GM21423 (cell line): Measurements from ENCODE around the gene GPX2.

ENCODE experiments used
- ATAC-seq: cut with Tn5 transposase; IDR thresholded peaks from one replicate; pipeline ENCODE4 v1.9.1; 2021; ENCODE audit warnings: mild to moderate bottlenecking, moderate library complexity; ENCODE audit not compliant: unreplicated experiment

The GPX2 gene

DNA sequence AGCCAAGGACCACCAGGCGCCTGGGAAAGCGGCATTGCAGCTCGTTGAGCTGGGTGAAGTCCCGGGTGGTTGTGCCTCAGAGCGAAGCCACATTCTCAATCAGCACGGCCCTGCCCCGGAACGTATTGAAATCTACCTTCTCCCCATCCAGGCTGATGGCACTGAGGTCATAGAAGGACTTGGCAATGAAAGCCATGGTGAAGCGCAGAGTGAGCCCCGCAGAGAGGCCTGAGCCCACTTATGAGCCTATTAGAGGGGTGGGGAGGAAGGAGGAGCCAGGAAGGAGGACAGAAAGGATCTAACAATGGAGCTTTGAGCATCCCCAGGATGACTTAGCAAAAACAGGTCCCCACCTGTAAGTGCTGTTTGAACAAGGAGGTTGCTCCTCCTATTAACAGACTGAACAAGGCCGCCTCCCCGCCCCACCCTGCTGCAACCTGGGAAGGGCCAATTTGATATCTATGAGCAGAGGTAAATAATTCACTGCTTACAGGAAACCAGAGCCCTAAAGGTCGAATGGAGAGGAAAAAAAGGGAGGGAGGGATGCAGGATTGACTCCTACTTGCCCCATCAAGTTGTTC, at the start of gene GPX2:
TSS of gene GPX2 (minus strand) at position 215 of the 581 bp plus-strand sequence. CDS start at position 196, 19 bp downstream.
- ATAC-seq: no peak

DNA sequence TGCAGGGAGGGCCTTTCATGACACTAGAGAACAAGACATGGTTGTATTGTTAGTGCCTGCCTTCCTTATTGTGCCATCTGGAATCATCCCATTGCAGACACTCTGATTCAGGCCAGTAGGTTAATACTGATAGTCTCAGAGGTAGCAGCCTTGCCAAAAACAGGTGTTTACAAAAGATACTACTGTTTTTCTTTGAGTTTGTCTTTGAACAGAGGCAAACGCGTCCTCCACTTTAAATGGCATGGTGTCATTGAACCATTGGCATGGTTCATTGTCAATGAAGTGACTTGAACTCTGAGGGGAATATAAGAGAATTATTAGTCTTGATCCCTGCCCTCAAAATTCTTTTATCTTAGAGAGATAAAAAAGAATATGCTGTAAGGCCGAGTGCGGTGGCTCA, 48.4 kb upstream of the GPX2 start:
- no peak for ATAC-seq

DNA sequence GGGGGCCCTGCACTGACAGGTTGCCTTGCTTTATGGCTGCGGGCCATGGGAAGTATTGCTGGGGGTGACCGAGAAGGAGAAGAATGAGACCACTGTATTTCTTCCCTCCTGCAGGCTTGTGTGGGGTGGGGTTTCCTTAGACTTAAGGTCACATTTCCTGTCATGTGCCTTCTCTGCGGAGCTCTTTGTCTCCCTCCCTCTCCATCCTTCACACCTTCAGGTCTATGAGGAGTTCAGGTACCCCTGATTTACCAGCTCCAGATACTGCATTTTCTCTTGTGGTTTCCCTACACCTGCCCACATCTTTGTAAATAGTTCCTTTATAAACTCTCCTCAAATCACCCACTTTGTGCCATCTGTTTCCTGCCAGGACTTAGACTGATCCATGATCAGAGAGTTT, 47.8 kb upstream of the GPX2 start:
- no peak for ATAC-seq

DNA sequence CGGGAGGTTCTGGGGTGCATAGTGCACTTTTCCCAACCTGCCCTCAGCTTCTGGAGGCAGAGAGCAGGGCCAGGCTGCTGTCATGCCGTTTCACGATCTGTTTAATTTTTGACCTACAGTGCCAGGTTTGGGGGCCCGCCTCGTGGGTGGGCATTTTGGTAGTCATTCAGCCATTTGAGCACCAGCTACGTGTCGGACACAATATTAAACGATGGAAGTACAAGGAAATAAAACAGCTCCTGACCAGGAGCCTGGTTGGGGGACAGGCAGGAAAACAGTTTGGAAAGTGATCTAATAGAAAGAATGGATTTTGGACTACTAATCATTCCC, 44.9 kb upstream of the GPX2 start:
- no peak for ATAC-seq

DNA sequence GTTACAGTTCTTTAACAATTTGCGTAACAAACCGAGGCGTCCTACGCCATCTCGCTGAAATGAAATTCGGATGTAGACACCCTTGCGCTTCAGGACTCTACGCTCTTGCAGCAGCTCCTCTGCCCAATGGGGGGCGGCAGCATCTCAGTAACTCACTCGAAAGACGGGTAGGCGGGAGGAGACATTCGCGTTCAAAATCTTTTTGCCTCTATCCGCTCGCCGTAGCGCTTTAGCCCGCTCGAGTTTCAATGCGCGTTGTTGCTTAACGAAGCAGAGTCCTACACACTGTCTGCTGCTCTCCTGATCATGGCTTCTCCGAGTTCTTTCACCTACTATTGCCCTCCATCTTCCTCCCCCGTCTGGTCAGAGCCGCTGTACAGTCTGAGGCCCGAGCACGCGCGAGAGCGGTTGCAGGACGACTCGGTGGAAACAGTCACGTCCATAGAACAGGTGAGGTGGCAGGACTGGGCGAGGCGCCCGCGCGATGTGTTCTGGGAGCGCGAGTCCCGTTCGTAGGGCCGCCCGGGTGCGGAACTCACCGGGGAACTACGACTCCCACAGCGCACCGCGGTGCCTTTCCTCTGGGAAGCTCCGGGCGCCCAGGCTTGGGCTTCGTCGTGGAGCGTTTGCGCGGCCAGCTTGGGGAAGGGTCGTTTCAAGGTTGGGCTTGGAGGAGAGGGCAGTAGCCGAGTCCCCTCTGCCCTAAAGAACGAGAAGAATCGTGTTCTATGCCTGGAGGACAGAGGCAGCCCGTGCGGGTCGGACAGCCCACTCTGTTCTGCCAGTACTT, 44.3 kb upstream of the GPX2 start, which contains the start of gene FNTB:
TSS of gene FNTB (plus strand) at position 248 of the 790 bp plus-strand sequence. CDS start at position 307, 59 bp downstream.
- ATAC-seq: peak; percentile 91

DNA sequence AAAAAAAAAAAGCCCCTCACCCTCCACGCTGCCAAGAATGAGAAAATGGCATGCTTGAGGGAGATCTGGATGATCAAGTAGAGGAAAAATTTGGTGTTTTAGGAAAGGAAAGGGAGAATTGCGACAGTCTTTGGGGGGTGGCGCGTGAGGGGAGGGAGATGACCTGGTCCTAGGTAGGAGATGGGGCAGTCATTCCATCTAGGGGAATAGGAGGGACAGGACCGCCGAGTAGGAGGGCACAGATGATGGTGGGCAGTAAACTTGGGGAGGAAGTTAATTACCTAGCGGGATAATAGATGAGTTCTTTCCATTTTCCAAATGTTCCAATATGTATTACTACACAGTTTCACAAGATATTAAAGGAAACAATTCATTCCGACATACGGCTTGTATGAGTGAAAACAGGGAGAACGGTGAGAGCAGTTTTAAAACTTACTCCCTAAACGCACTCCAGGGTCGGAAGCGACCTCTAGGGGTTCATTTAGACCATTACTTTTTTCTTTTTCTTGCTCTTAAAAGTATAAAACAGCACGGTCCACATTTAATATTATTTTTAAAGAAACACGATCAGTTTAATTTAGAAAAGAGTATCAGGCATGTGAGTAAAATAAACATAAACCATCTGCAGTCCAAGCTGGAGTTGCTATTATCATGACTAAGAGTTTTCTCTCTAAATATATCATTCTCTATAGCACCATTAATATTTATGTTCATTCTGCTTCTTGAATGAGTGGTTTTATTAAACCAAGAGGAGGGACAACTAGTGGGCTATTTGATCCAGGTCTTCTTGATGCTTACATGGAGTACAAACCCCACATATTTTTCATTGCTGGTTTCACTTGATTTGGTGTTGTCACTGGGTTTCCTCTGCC, 41.1 kb upstream of the GPX2 start:
- no peak for ATAC-seq

- no peak for ATAC-seq
Observed at GRCh38 chr14:64979336-64980074, 37.0 kb upstream of the GPX2 start.

GRCh38 chr14:64974563-64974962, 32.0 kb upstream of the GPX2 start:
- ATAC-seq: no peak

DNA sequence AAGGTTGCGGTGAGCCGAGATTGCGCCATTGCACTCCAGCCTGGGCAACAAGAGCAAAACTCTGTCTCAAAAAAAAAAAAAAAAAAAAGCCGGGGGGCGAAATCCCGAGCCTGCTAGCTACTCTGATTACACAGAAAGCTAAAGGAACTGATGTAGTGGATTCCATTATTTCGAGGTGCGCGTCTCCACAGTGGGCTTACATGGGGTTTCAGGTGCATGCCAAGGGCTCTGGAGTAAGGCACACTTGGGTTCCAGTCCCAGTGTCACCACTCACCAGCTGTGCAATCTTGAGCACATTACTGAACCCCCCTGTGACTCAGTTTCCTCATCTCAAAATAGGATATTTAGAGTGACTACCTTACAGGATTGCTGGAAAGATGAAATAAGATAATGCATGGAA, 31.3 kb upstream of the GPX2 start:
- no peak for ATAC-seq

- no peak for ATAC-seq
Observed at GRCh38 chr14:64973026-64973442, 30.5 kb upstream of the GPX2 start.

DNA sequence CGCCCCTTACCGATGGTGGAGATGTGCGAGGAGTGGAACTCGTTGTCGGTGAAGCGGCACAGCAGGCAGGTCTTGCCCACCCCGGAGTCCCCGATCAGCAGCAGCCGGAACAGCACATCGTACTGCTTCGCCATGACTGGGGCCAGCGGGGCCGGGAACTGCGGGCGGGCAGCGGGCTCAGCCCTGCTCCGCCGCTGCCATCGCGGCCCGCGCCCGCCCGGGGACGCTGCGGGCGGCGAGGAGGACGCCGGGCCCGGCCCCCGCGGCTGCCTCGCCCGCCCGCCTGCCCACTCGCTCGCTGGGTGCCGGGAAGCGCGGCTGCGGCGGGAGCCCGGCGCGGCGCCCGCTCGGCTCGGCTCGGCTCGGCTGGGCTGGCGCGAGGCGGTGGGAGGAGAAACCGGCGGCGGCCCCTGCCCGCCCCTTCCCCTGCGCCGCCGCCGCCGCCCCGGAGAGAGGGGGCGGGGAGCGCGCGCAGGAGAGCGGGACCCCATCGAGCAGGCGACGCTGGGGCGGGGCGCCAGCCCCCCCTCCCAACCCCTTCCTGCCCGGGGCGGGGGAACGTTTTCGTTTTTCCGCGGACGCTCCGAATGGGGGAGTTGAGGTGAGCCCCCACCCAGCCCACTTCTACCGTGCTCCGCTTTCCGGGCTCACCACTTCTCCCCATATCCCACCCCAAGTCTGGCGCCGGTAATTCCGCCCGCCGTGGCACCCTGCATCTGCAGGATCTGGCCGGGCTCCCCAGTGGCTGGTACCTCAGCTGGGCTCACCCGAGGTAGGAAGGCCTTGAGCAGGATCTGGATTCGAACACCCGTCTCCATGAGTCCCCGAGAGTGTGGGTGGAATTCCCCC, 29.6 kb upstream of the GPX2 start, which contains the start of gene RAB15:
TSS of gene RAB15 (minus strand) at position 394 of the 849 bp plus-strand sequence. CDS start at position 134, 260 bp downstream.
- ATAC-seq: peak; percentile 47

GRCh38 chr14:64971491-64971942, 29.0 kb upstream of the GPX2 start:
- ATAC-seq: no peak

GRCh38 chr14:64970776-64971477, 28.4 kb upstream of the GPX2 start:
- ATAC-seq: no peak

GRCh38 chr14:64970041-64970440, 27.5 kb upstream of the GPX2 start:
- no peak for ATAC-seq

DNA sequence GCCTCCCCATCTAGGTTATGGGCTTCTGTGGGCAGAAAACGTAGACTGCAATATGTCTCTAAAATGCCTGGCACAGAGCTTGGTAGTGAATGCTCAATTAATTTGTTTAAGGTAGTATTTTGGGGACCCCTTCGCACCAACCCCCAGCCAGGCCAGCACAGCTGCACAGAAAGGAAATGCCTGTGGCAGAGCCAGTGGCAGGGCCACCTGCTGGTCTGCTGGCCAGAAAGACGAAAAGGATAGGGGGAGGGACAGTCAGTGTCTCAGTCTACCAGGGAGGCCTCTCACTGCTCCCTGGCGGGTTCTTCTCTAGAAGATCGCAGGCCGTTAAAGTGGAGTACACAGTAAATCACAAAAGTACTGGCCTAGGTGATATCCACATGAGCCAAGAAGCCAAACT, 26.1 kb upstream of the GPX2 start:
- ATAC-seq: no peak

DNA sequence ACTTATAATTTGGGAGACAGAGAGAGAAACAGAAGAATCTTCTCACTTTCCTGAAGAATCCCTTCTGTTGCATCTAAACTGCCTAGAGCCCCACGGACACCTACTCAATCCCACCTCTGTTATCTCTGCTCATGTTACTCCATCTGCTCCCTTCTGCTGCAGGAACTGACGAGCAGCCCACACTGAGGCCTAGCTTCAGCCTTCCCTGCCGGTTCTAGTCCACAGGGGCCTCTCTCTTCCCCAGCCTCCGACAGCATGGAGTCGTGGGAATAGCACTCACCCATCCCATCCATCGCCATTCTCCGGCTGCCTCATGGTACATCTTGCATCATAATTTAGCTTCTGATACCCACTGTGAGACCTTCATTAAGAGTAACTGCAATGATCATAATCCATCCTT, 25.6 kb upstream of the GPX2 start:
- ATAC-seq: no peak

- no peak for ATAC-seq
Observed at GRCh38 chr14:64966976-64967375, 24.4 kb upstream of the GPX2 start.

DNA sequence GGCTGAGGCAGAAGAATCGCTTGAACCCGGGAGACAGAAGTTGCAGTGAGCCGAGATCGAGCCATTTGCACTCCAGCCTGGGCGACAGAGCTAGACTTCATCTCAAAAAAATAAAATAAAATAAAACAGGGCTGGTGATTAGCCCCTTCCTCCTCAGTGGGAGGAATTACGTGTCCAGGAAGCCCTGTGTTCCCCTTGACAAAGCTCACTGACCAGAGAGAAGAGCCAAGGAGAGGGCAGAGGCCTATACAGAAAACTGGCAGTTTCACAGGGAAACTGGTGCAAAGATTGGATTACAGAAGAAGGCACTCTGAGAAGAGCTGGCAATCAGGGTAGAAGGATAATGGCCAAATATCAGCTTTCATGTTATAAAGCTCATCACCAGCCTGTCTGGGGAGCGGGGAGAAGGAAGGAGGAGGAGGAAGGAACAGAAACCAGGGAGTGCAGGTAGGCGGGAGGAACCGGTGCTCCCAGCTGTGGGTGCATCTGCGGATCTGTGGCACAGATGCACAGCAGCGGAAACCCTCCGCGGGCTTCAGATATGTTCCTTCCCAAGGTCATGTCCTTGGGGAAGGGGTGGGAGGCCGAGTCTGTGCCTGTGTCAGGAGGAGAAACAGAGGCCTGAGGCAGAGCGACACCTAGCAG, 22.9 kb upstream of the GPX2 start:
- ATAC-seq: no peak

DNA sequence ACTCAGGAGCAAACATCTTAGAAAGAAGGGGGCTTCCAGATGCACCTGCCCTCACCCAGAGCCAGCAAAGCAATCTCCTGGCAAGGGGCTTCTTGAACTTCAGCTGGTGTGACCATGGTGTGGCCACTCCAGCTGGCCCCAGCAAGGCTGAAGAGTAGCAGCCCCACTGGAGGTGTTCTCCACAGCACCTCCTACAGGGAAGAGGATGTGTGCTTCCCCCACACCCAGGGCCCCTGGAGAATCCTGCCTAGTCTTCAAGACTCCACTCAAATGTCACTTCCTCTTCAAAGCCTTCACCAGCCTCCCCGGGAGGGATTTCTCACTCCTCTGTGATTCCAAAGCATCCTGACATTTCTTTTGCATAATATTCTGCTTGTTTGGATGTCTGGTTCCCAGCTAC, 21.1 kb upstream of the GPX2 start:
- no peak for ATAC-seq
